NT2/D1 (cell line): Measurements from ENCODE around the gene EGR1.
"Not testable (repeated sequence)": the region's sequence is repeated elsewhere in the genome, so short reads cannot be mapped to it uniquely, and the experiment has no call there.

Experiments
- DNase-seq: peaks from one replicate; pipeline ENCODE4 v3.0.0-alpha.2; 2011; ENCODE audit warnings: low read depth, low spot score
- H3K27me3 ChIP-seq: 2 replicates; pipeline ENCODE4 v1.6.0; 2011; ENCODE audit warnings: mild to moderate bottlenecking; ENCODE audit not compliant: insufficient read length, insufficient read depth
- H3K36me3 ChIP-seq: 2 replicates; pipeline ENCODE4 v1.6.1; 2011; ENCODE audit warnings: mild to moderate bottlenecking, low read length, mixed read lengths; ENCODE audit not compliant: insufficient read depth, insufficient read length
- H3K4me1 ChIP-seq: 2 replicates; pipeline ENCODE4 v1.5.1; 2011; ENCODE audit not compliant: insufficient read depth, insufficient read length
- H3K4me3 ChIP-seq: 2 replicates; pipeline ENCODE4 v1.5.1; 2011; ENCODE audit warnings: low read depth; ENCODE audit not compliant: insufficient read length
- H3K9ac ChIP-seq: 2 replicates; pipeline ENCODE4 v1.6.0; 2011; ENCODE audit warnings: low read depth; ENCODE audit not compliant: insufficient read length
- H3K9me3 ChIP-seq: 2 replicates; pipeline ENCODE4 v1.5.1; 2011; ENCODE audit warnings: mild to moderate bottlenecking, low read length; ENCODE audit not compliant: insufficient read depth
- SUZ12 ChIP-seq: IDR thresholded peaks from 2 replicates; pipeline ENCODE4 v1.6.1; 2011; ENCODE audit not compliant: insufficient read length, insufficient read depth; ENCODE audit errors: extremely low read depth
- YY1 ChIP-seq: IDR thresholded peaks from 2 replicates; pipeline ENCODE4 v1.6.1; 2011; ENCODE audit not compliant: insufficient read length, insufficient read depth
- ZNF274 ChIP-seq: IDR thresholded peaks from 2 replicates; pipeline ENCODE4 v1.6.1; 2011; ENCODE audit warnings: mild to moderate bottlenecking, low read depth, low read length

Gene EGR1

GRCh38 chr5:138506370-138507306 is 41.4 kb downstream of the EGR1 start:
- Histone ChIP-seq H3K36me3 (peaks cover 46% of the 10 kb centered on the region), H3K9ac (no peak overlapping the region), H3K9me3 (no peaks in the 10 kb centered on the region), H3K27me3 (no peaks in the 10 kb centered on the region), H3K4me1 (no peaks in the 10 kb centered on the region), H3K4me3 (no peak overlapping the region)
- TF ChIP-seq YY1 (no peak), SUZ12 (no peak), ZNF274 (no peak)
- no peak for DNase-seq

GRCh38 chr5:138507485-138507884 is 42.2 kb downstream of the EGR1 start:
- not testable (repeated sequence) for DNase-seq, H3K4me3 ChIP-seq, H3K9me3 ChIP-seq, H3K9ac ChIP-seq, H3K4me1 ChIP-seq, H3K27me3 ChIP-seq
- H3K36me3 ChIP-seq = peaks cover 53% of the 10 kb centered on the region

- Histone ChIP-seq H3K4me1 (no peaks in the 10 kb centered on the region), H3K27me3 (no peaks in the 10 kb centered on the region), H3K9ac (no peak overlapping the region), H3K9me3 (no peaks in the 10 kb centered on the region), H3K4me3 (no peak overlapping the region), H3K36me3 (peaks cover 67% of the 10 kb centered on the region)
- no peak for DNase-seq
- TF ChIP-seq YY1 (no peak), SUZ12 (no peak), ZNF274 (no peak)
These were observed 43.7 kb downstream of the EGR1 start for GRCh38 chr5:138508958-138509357.

GRCh38 chr5:138514021-138514420 is 48.7 kb downstream of the EGR1 start:
- no peak overlapping the region for H3K9ac ChIP-seq
- H3K4me3 ChIP-seq = no peak overlapping the region
- H3K36me3 ChIP-seq = peaks cover 84% of the 10 kb centered on the region
- TF ChIP-seq YY1 = no peak
- no peak for TF ChIP-seq SUZ12
- no peak for TF ChIP-seq ZNF274
- no peaks in the 10 kb centered on the region for H3K4me1 ChIP-seq
- H3K9me3 ChIP-seq = no peaks in the 10 kb centered on the region
- no peaks in the 10 kb centered on the region for H3K27me3 ChIP-seq
- no peak for DNase-seq

- Histone ChIP-seq H3K9me3 (no peaks in the 10 kb centered on the region), H3K36me3 (peaks cover 83% of the 10 kb centered on the region), H3K4me1 (no peaks in the 10 kb centered on the region), H3K9ac (no peak overlapping the region), H3K27me3 (no peaks in the 10 kb centered on the region), H3K4me3 (no peak overlapping the region)
- TF ChIP-seq SUZ12 (no peak), YY1 (no peak), ZNF274 (no peak)
- no peak for DNase-seq
These were observed 50.4 kb downstream of the EGR1 start for GRCh38 chr5:138515556-138516245.

- H3K4me1 ChIP-seq = no peaks in the 10 kb centered on the region
- H3K9ac ChIP-seq = no peak overlapping the region
- TF ChIP-seq ZNF274 (no peak), SUZ12 (no peak), YY1 (no peak)
- peaks cover 67% of the 10 kb centered on the region for H3K36me3 ChIP-seq
- no peaks in the 10 kb centered on the region for H3K27me3 ChIP-seq
- H3K4me3 ChIP-seq = no peak overlapping the region
- DNase-seq = no peak
- H3K9me3 ChIP-seq = no peaks in the 10 kb centered on the region
These were observed 52.2 kb downstream of the EGR1 start for GRCh38 chr5:138517437-138517836.
